ENCODE results near the gene FSIP1. TPM values are rescaled to one million over a fixed set of nuclear protein-coding genes. Genes with fewer than 3 reads are reported as not detected.

The FSIP1 gene
- total RNA-seq, 1 experiment from 2014 or later: 0.61 TPM

DNA sequence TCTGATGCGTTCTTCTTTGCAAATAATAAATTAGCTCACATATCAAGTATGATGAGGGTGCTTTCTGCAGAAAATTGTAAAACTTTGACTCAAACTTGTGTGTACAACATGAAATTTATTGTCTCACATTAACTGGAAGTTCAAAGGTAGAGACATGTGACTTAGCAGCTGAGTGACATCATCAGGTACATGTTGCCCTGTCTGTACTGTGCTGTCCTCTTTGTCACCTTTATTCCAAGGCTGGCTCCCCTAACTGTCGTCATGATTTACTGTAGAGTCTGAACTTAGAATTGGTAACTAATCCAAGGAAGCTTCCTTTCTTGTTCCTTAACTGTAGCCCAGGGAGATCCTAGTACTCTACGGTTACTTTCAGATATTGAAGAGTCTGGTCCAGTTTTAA is 12.3 kb upstream of the FSIP1 start:
- TF ChIP-seq NR2C2 (CRISPR knock-in tag; IDR thresholded peaks at IDR 0.05) (no peak), NR3C1 (CRISPR knock-in tag; conservative IDR thresholded peaks at IDR 0.05; ENCODE audit: low read depth) (no peak), SMAD4 (CRISPR knock-in tag; IDR thresholded peaks at IDR 0.05) (no peak), MXD4 (CRISPR knock-in tag; IDR thresholded peaks at IDR 0.05; ENCODE audit: borderline replicate concordance) (no peak), CREB1 (CRISPR knock-in tag; IDR thresholded peaks at IDR 0.05) (no peak), IRF2 (CRISPR knock-in tag; IDR thresholded peaks at IDR 0.05; ENCODE audit: borderline replicate concordance, low read depth) (no peak), GABPB1 (CRISPR knock-in tag; IDR thresholded peaks at IDR 0.05) (no peak), TEAD4 (CRISPR knock-in tag; IDR thresholded peaks at IDR 0.05) (no peak), TCF7 (CRISPR knock-in tag; IDR thresholded peaks at IDR 0.05; ENCODE audit: low read depth) (no peak), SMAD3 (CRISPR knock-in tag; IDR thresholded peaks at IDR 0.05; ENCODE audit: borderline replicate concordance) (no peak), PRRX2 (CRISPR knock-in tag; IDR thresholded peaks at IDR 0.05) (no peak), RORB (CRISPR knock-in tag; IDR thresholded peaks at IDR 0.05) (no peak), EMX1 (CRISPR knock-in tag; IDR thresholded peaks at IDR 0.05) (no peak)
- TF ChIP-seq, protein P1, sequence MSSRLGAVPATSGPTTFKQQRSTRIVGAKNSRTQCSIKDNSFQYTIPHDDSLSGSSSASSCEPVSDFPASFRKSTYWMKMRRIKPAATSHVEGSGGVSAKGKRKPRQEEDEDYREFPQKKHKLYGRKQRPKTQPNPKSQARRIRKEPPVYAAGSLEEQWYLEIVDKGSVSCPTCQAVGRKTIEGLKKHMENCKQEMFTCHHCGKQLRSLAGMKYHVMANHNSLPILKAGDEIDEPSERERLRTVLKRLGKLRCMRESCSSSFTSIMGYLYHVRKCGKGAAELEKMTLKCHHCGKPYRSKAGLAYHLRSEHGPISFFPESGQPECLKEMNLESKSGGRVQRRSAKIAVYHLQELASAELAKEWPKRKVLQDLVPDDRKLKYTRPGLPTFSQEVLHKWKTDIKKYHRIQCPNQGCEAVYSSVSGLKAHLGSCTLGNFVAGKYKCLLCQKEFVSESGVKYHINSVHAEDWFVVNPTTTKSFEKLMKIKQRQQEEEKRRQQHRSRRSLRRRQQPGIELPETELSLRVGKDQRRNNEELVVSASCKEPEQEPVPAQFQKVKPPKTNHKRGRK (CRISPR knock-in tag; IDR thresholded peaks at IDR 0.05; ENCODE audit: borderline replicate concordance): no peak
- TF ChIP-seq, protein P2, sequence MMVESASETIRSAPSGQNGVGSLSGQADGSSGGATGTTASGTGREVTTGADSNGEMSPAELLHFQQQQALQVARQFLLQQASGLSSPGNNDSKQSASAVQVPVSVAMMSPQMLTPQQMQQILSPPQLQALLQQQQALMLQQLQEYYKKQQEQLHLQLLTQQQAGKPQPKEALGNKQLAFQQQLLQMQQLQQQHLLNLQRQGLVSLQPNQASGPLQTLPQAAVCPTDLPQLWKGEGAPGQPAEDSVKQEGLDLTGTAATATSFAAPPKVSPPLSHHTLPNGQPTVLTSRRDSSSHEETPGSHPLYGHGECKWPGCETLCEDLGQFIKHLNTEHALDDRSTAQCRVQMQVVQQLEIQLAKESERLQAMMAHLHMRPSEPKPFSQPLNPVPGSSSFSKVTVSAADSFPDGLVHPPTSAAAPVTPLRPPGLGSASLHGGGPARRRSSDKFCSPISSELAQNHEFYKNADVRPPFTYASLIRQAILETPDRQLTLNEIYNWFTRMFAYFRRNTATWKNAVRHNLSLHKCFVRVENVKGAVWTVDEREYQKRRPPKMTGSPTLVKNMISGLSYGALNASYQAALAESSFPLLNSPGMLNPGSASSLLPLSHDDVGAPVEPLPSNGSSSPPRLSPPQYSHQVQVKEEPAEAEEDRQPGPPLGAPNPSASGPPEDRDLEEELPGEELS (CRISPR knock-in tag; IDR thresholded peaks at IDR 0.05): no peak
- Mint-ChIP-seq H3K27me3 (ENCODE audit: low read depth) (no peaks in the 10 kb centered on the region), H3K9me3 (no peaks in the 10 kb centered on the region), H3K27ac (no peak overlapping the region), H3K4me3 (no peak overlapping the region), H3K36me3 (peaks cover 7% of the 10 kb centered on the region), H3K4me1 (peaks cover 30% of the 10 kb centered on the region)
- POLR2A ChIA-PET: no interaction called here
- DNase-seq (ENCODE audit: low spot score) (no peak), ATAC-seq (no peak)
- CTCF ChIA-PET: interaction anchor here (0.5 kb wide), 1 partner anchor 8 kb away, joined by 3 read pairs; no protein-coding TSS in a partner anchor

DNA sequence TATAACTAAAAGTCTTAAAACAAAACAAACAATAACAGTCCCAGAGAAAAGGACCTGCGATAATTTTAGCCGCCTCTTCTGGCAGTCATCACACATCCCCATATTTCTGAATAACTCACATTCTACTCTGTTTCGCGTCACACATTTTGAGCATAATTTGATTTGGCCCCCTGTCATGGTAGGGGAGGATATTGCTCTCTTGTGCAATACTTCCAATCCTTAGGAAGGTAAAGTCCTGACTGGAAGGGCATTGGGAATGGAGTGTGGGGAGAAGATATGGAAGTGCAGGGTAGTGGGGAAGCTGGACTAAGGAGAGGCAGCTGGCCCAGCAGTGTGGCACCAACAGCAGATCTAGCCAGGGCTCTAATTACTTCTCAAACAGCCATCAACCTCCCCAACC is 11.3 kb upstream of the FSIP1 start:
- TF ChIP-seq, protein P3, sequence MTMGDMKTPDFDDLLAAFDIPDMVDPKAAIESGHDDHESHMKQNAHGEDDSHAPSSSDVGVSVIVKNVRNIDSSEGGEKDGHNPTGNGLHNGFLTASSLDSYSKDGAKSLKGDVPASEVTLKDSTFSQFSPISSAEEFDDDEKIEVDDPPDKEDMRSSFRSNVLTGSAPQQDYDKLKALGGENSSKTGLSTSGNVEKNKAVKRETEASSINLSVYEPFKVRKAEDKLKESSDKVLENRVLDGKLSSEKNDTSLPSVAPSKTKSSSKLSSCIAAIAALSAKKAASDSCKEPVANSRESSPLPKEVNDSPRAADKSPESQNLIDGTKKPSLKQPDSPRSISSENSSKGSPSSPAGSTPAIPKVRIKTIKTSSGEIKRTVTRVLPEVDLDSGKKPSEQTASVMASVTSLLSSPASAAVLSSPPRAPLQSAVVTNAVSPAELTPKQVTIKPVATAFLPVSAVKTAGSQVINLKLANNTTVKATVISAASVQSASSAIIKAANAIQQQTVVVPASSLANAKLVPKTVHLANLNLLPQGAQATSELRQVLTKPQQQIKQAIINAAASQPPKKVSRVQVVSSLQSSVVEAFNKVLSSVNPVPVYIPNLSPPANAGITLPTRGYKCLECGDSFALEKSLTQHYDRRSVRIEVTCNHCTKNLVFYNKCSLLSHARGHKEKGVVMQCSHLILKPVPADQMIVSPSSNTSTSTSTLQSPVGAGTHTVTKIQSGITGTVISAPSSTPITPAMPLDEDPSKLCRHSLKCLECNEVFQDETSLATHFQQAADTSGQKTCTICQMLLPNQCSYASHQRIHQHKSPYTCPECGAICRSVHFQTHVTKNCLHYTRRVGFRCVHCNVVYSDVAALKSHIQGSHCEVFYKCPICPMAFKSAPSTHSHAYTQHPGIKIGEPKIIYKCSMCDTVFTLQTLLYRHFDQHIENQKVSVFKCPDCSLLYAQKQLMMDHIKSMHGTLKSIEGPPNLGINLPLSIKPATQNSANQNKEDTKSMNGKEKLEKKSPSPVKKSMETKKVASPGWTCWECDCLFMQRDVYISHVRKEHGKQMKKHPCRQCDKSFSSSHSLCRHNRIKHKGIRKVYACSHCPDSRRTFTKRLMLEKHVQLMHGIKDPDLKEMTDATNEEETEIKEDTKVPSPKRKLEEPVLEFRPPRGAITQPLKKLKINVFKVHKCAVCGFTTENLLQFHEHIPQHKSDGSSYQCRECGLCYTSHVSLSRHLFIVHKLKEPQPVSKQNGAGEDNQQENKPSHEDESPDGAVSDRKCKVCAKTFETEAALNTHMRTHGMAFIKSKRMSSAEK (CRISPR knock-in tag; IDR thresholded peaks at IDR 0.05; ENCODE audit: borderline replicate concordance): 0 out of 2 replicates have a peak, but pooled peaks have one; percentile 23
- no peak for TF ChIP-seq CREM (CRISPR knock-in tag; IDR thresholded peaks at IDR 0.05)
- ChIA-PET CTCF (no interaction called here), POLR2A (no interaction called here)
- DNase-seq (ENCODE audit: low spot score) (no peak), ATAC-seq (no peak)
- H3K4me1 Mint-ChIP-seq: peaks cover 41% of the 10 kb centered on the region
- no peak overlapping the region for H3K4me3 Mint-ChIP-seq
- H3K27me3 Mint-ChIP-seq (ENCODE audit: low read depth): no peaks in the 10 kb centered on the region
- no peaks in the 10 kb centered on the region for H3K9me3 Mint-ChIP-seq
- no peaks in the 10 kb centered on the region for H3K36me3 Mint-ChIP-seq
- no peak overlapping the region for H3K27ac Mint-ChIP-seq
